Fibroblast of skin of right quadriceps (primary cell): ENCODE data around the gene ICE1.
"Not testable (repeated sequence)": the region's sequence is repeated elsewhere in the genome, so short reads cannot be mapped to it uniquely, and the experiment has no call there.

Experiments used
- DNase-seq: peaks from one replicate; pipeline ENCODE4 v3.0.0-alpha.2; 2013

The ICE1 gene, protein sequence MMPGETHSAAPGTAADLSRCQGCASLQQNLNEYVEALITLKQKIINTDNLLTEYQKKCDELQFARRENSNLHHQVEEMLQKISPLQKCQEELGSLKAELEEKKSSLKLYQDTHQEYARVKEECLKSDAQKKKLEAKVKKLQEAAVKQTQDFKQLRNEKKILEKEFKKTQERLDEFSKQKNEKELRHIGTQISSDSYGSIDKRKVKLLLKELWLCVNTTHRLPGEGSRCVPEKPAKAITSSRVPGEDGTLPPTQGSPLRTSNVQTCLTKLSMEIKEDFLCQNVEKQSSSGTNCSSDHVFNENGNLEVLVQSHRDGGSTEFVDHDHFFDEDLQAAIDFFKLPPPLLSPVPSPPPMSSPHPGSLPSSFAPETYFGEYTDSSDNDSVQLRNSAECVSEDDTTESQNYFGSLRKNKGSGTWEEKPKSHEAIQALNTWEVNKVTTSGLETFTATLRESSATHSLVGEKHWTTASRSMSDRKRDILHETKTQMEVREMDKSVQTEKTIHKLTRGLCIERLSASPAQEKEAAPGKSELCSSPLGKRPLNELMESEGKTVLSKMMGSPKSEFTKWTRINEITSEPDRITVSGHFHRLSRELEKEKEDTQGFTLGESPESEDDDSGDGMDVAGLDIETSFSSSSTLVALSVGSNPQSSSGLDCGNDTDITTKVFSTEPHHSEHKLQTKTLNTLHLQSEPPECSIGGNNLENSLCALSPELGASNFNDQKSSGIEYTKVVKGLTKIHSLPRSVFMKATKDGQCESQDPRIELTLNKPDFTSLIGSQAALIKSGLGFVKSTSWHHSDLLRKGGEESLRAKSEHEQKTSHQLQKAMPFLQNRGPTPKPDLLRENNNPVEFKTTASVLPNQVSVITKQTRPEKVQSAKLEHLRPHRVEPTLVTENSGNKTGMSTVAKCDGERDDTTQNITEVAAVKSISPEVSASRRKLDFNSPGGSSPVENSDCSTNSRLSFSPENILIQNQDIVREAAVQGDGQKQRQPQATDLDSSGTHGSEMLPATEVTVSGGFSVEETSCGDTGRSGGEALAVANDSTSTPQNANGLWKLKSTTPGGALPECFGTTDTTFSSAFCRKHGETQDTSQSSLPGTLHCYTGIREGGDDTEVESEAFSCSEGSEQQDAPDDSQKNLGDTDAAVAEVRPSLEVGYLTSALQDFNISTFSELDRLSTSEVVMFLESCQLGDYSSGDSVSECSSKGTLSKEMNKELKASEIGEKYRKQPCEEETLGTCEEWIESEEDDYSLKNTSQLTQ (N-terminal part only)

DNA sequence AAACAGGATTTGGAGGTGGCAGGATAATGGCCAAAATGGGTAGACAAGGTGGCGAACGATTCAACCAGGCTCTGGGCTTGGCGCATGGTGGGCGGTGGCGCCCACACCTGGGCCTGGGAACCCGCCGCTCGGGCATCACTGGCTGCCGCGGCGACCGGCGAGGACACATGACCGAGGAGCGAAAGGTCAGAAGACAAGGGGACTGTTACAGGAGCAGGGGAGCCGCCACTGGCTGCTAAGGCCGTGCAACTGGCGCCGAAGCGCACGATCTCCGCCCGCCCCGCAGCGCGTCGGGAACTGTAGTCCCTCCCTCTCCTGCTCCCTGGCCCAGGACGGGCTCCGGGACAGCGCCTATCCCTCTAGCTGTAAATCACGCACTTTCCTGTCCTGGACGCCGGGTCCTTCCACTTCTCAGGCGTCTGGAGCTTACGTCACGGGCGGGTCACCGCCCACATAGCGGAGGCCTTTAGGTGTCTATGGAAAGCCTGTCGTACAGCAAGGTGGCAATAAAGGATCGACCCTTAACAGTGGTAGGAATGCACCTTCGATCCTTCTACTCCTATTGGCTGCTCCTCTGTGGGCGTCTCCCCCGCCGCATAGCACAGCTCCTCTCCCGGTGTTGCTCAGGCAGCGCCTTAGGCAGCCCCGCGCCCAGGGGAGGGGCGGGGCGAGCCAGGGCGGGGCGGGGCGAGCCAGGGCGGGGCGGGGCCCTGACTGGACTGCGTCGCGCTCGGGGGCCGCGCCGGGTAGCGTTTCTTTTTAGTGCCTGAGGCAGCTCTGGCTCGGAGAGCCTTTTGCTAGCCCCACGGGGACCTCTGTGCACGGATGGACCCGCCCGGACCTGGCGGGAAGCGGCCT lies at the start of gene ICE1:
ICE1 (plus strand) TSS at position 717 of the 858 bp plus-strand sequence. CDS start 239 bp downstream, outside the sequence.
- peak; percentile 98 for DNase-seq

DNA sequence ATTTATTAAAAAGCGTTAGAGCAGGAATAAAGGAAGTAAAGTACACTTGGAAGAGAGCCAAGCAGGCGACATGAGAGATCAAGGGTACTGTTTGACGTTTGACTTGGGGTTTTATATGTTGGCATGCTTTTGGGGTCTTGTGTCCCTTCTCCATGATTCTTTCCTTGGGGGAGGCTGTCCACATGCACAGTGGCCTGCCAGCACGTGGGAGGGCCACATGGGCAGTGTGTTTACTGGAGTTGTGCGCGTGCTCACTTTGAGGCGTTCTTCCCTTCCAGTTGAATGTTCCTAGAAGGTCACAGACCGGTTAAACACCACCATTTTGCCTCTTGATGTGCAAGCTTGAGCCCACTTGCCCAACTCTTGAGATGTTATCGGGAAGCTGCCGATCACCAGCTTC lies 49.5 kb upstream of the ICE1 start:
- no peak for DNase-seq

DNA sequence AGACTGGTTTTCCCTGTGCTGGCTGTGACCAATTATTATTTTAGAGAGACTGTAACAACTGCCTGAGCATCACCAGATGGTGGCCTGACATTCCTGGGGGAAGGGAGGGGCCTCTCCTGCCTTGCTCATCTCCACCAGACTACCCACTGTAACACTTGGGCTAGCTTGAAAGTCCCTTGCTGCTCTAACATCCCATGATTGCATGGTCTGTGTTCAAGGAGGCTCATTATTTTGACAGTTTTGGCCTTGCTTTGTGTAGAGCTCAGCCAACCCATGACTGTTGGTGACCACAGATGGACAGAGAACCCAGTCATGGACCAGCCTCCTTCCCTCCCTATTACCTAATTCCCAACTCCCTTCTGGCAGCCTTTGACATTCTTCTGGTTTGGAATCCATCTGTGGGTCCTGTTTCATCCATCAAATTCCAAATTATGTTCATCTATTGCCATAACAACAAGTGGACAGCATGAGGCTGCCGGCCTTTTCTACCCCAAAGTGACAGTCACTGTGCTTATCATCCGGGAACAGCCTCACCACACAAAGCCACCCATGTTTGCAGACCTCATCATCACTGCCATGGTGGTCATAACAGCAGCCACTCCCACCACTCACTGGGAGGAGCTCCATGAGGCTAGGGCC lies 49.0 kb upstream of the ICE1 start:
- DNase-seq, result peak; percentile 7

DNA sequence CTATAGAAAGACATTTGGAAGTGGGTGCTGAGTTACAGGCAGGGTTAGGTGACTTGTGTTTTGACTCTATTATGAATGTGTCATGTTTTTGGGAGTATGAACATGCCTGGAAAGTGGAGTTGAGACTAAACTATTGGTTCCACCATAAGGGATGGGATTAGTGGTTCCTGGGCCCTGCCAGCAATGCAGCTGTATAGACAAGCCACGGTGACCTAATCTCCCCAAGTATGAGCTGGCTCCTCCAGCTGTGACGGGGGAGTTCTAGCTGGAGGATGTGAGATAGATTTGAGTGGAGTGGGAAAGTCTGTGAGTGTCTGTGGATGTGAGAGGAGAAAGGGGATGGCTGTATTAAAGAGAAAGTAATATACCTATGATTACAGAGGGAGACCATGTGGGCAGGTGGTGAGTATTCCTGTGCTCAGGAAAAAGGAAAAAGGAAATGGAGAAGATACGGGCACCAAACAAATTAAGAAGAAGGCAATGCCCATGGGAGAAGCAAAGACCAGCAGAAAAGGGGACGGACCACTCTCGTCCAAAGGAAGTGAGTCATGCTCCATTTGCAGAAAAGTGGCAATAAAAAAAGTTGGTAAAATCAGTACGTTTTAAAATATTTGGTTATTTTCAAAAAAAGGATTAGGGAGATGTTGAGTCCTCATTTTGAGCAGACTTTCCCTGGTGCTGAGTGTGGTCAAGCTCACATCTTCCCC lies 48.3 kb upstream of the ICE1 start:
- peak; percentile 62 for DNase-seq

DNA sequence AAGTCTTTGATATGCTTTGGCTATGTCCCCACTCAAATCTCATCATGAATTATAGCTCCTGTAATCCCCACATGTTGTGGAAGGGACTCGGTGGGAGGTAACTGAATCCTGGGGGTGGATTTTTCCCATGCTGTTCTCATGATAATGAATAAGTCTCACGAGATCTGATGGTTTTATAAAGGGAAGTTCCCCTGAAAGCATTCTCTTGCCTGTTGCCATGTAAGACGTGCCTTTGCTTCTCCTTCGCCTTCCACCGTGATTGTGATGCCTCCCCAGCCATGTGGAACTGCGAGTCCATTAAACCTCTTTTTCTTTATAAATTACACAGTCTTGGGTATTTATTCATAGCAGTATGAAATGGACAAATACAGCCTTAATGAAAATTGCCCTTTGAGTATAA lies 44.7 kb upstream of the ICE1 start:
- DNase-seq, result no peak

DNA sequence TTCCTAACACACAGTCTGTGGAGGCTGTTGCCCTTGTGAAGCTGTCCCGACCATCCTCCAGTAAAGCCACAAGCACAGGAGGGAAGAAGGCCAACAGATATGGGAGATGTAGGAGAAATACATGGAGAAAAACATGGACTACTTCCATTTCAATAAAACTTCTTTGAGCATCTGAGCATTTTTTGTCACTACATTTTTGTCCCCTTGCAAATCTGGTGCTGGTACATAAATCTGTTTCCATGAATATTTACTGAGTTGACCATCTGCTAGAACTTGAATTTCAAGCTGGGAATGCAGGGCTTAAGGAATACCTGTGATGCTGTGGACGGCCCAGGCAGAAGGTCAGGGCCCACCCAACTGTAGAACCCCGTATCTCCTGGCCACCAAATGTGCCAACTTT lies 43.9 kb upstream of the ICE1 start:
- no peak for DNase-seq

DNA sequence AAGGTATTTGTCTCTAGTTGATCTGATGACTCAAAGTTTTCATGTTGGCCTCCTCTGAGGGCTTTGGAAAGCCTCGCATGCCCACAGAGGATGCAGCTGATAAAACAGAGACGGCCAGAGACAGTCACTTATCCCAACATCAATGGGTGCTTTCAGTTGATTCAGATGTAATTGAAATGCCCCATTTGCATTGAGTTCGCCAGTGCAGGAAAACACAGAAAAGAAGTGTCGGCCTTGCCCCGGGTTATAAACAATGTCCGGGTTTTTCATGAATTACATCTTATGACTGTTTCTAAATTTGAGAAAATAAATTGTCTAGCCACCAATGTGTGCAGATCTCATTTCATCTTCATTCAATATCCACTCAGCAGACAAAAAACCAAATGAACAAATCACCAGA lies 42.2 kb upstream of the ICE1 start:
- no peak for DNase-seq

DNA sequence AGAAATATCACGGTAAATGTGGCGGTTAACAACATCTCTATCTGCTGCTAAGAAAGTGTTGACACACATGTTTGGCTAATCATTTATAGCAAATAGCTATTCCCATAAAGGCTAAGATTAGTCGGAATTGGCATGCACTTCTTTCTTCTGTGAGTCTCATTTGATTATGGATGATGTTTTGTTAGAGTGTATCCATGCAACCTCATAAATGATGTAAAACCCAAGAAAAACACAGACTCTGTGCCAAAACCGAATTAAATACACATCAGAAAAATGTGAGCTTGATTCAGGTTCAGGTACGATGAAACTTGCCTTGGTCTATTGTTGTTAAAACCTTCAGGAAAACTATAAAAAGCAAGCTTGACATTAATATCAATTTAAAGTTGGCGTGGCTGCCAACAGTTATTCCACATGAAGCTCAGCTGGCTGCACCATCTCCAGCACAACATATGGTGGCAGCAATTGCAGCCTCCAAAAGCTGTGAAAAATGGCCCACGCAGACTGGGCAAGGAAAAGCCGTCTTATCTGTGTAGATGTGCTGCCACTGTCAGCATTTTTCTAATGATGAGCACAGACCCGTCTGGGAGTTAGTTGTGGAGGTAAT lies 41.1 kb upstream of the ICE1 start:
- DNase-seq, result peak; percentile 27

DNA sequence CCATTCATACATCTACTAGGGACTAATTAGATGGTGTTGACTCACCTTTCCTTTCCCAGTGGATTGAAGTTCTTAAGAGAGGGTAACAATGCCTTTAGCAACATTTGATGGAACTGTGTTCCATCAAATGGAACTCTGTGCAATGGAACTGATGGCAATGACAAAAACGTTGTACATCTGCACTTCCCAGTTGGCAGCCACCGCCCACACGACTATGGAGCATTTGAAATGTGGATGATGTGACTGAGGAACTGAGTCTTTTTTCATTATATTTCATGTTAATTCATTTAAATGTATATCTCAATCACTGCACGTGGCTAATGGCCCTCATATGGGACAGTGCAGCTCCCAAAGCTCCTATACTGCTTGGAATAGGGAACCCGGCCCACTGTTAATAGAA lies 39.0 kb upstream of the ICE1 start:
- no peak for DNase-seq

DNA sequence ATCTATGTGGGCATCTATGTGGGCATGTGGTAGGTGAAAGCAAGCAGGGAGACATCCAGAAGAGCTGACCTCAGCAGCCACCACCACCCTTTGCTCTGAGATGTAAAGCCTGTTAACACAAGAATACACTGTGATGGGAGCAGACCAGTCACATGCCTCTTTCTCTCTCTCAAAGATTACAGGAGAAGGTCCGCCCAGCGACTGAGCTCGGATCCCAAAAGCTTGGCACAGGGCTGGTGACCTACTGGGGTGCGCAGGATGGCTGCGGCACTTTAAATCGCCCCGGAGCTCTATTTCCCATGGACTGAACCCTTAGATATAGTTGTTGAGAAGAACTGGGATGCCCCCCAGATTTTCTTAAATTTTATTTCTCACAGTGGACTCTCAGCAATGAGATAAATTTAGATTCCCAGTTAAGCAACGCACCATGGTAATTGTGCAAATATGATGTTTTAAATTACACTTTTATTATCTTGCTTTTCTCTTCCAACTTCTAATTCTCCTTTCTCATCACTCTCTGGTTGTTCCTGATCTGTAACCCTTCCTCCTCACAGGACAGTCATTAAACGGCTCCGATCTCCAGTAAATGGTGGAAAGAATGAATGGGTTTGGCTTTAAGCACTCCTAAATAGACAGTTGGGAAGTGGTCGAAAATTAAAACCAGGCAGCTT lies 37.7 kb upstream of the ICE1 start:
- DNase-seq, result no peak

DNA sequence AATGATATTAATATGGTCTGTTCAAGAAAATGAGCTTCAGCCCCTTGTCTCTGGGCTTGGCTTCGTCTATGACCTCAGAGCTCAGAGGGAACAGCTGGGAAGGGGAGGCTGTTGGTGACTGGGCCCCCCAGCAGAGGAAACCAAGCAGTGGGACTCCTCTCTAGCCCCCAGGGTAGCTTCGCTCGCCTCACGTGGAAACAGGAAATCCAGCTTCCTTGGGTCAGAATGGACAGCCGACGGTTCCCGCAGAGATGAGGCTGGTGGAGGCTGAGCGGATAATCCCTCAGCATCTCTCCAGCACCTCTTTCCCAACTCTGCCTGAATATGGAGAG lies 37.2 kb upstream of the ICE1 start:
- DNase-seq, result no peak

DNA sequence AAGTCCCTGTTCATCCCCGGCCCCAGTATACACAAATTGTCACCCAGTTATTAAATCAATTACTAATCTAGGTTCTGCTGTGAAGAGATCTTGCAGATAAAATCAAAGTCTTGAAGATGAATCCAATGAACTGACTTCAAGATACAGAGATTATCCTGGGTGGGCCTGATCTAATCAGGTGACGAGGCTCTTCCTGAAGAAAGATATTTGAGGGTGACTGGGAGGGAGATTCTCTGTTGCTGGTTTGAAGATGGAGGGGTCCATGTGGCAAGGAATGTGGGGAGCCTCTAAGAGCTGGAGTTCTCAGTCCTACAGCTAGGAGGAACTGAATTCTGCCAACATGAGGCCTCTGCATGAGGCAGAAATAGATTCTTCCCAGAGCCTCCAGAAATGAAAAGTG lies 36.1 kb upstream of the ICE1 start:
- no peak for DNase-seq

DNA sequence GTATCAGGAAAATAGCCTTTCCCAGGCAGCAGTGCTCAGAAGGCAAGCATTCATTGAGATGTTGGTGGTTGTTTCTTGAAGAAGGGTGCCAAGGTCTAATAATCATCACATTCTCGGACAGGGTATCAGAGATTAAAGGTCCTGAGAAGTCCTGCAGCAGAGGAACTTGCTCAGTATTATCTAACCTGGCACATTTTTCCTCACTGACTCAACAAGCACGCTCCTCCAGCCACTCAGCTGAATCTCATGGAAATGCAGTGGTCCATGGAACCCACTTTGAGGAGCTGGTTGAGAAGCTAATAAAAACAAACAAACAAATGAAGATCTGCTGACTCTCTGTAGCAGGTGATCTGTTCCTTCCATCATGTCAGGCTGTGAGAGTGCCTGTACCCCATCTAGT lies 35.3 kb upstream of the ICE1 start:
- no peak for DNase-seq

DNA sequence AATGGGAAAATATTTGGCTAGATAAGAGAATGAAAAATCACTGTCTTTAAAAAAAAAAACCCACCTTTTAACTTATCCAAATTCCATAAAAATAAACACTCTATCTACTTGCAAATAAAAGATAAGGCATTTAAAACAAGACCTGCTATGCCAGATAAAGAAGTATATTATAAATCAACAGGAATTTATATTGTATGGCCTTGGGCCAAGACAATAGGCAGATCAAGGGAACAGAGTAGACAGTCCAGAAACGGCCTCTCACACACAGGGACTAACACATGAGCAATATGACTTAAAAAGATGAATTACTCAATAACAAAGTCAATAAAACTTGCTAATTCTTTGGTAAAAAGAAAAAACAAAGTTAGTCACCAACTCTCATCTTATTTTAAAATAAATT lies 34.7 kb upstream of the ICE1 start:
- no peak for DNase-seq

DNA sequence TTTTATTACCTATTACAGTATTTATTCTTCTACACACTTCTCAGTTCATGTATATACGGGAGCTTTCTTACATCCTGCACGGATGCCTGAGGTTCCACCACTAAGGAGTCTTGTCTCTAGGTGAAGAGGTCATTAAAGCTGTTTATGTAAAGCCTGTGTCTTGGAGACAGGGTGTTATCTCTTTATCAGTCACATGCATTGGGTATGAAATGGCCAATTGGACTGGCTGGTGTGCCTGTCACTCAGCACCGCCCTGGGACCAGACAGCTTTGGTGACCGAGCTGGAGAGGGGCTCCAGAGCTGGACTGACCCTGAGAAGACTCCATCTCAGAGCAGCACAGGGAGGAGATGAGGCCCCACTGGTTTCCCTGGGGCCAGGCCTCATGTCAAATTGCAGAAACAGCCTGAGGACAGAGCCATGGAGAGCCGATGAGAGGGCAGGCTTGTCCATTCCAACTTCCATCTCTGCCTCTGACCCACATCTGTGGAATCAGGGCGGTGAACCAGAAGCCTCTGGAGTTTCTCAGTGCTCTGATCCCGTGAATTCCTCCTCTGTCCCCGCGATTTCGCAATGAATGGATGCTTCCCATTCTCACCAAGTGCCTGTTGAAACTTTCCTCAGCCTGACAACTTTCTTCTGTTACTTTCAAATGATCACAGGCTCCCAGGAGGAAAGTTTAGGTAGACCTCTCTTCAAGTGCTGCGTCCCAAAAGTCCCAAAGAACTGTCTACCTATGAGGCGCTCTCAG lies 32.2 kb upstream of the ICE1 start:
- DNase-seq, result not testable (repeated sequence)

DNA sequence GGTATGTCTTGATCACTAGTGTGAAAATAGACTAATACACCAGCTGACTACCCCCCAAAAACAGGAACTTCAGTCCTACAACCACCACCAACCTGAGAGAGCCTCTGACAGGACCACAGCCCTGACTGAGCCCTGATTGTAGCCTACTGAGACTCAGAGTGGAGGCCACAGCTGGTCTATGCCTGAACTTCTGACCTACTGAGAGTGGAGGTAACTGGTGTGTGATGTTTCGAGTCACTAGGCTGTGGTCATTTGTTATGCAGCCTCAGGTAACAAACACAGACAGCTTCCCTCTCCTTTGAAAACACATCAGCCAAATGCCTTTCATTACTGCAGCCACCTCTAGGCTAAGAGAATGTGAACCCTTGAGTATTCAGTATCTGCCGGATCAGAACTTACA lies 30.0 kb upstream of the ICE1 start:
- DNase-seq, result not testable (repeated sequence)

DNA sequence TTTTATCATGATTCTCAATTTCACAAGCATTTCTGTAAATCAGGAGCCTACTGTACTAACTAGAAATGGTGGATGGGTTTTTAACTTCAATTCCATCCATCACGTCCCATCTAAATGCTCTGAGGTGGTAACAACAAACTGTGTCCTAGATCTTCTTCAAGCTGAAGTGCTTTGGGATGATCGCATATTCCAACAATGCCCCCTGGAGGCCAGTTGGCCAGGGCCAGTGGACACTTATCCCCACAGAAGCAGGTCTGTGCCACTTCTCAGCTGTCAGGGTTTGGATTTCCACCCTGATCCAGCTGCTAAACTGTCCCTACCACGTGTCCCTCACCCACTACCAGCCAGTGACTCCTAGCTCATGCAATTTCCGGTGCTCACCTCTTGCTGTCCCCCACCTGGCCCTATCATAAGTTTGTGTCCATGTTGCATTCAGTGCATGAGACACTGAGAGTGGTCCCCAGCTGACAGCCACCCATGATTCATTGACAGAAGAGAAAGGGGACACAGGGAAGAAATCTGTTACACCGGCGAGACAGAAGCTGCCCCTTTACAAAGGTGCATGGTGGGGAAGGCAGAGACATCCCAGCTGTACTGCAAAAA lies 28.0 kb upstream of the ICE1 start:
- peak; percentile 44 for DNase-seq

DNA sequence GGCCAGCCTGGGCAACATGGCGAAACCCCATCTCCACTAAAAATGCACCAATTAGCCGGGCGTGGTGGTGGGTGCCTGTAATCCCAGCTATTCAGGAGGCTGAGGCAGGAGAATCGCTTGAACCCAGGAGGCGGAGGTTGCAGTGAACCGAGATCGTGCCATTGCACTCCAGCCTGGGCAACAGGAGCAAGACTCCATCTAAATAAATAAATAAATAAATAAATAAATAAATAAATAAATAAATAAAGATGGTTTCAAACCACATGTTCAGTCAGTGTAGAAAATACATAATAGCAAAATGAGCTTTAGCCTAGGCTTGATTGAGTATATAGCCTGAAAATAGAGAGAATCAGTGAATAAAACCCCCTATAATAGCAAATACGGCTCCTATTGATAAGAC lies 27.4 kb upstream of the ICE1 start:
- DNase-seq, result not testable (repeated sequence)

DNA sequence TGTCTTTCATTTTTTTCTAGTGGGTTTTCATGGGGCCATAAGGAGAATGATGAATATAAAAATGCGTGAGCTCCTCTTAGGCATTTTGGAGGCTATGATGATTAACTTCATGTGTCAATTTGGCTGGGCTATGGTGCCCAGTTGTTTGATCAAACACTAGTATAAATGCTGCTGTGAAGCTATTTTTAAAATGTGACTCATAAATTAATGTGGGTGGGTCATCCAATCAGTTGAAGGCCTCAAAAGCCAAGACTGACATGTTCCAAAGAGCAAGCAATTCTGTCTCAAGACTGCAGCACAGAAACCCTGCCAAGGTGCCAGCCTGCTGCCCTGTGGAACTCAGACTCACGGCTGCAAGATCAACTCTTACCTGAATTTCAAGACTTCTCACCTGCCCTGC lies 24.4 kb upstream of the ICE1 start:
- DNase-seq, result no peak
